HG03521 (cell line): ENCODE results near the gene NUP188.
"Not testable (repeated sequence)": the region's sequence is repeated elsewhere in the genome, so short reads cannot be mapped to it uniquely, and the experiment has no call there.

Experiments used
- ATAC-seq: cut with Tn5 transposase; IDR thresholded peaks from one replicate; pipeline ENCODE4 v1.9.1; 2021; ENCODE audit warnings: mild to moderate bottlenecking, moderate library complexity; ENCODE audit not compliant: unreplicated experiment

The NUP188 gene

DNA sequence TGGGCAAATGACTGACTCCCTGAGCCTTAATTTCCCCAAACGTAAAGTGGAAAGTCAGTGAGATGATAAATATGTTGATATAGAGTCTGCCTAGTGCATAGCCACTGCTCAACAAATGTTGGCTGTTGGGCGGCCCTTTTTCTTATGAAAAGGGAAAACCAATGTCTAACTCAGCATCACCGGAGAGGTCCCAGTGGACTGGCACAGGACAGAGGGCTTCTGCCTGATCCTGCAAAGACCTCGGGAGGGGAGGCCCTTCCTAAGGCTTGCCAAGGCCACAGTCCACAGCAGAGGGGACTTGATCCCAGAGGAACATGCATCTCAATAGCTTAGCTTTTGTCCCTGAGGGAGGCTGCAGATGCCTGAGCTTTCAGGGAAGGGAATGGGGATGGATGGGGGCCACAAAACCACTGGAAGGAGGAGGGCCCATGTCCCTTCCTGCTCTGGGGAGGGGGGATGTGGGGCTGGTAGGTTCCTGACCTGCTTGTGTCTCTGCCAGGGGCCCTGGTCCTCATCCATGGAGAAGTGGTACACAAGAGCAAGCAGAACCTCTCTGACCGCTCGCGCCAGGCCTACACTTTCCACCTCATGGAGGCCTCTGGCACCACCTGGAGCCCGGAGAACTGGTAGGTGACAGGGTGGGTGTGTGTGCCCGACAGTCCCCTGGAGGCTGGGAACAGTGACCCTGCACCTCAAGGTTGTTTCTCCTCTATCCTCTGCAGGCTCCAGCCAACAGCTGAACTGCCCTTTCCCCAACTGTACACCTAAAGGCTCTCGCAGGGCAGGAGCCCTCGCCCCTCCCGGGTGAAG is 6.3 kb upstream of the NUP188 start:
- ATAC-seq = no peak

- ATAC-seq = no peak
Observed at GRCh38 chr9:128943832-128944620, 3.5 kb upstream of the NUP188 start.

DNA sequence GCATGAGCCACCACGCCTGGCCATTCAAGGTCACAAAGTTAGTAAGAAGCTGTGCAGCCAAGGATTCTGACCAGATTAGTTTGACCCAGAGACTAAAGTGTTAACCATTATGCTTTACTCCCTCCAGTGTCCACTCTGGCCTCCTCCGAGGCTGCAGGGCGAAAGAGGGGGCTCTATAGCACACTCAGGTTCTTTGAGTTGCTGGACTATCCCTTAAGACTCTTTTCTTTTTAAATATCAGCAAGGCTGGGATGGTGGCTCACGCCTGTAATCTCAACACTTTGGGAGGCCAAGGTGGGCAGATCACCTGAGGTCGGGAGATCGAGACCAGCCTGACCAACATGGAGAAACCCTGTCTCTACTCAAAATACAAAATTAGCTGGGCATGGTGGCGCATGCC is 2.5 kb upstream of the NUP188 start:
- not testable (repeated sequence) for ATAC-seq

- ATAC-seq = no peak
Observed at GRCh38 chr9:128945798-128946501, 1.5 kb upstream of the NUP188 start.

DNA sequence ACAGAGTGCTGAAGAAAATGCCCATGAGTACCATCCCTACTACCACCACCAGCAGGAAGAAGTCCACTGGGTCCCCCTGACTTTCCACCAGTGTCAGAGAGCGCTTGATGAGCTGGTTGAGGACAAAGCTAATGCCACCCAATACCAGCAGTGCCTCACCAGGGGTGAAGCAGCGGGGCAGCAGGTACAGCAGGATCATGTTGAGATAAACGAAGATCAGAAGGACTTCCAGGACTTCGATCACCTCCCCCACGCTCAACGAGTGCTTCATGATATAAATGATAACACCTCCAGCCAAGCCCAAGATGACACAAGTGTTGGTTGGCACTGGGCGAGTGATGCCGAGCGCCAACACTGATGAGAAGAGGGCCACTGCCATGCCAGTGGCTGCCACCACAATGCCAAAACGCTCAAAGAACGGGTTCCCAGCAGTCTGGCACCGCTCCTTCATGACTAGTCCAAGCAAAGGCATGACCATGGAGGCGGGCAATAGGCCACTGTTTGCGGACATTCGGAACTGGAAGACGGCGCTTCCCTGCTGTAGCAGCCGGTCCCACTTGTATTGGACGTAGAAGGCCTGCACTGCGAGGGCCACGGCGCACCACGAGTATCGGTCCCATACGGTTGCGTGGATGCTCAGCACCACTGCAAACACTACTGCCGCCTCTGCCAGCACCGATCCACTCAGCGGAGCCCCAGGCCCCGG is 775 bp upstream of the NUP188 start:
- ATAC-seq = no peak

GRCh38 chr9:128947277-128947526 is 297 bp upstream of the NUP188 start:
- ATAC-seq = no peak

DNA sequence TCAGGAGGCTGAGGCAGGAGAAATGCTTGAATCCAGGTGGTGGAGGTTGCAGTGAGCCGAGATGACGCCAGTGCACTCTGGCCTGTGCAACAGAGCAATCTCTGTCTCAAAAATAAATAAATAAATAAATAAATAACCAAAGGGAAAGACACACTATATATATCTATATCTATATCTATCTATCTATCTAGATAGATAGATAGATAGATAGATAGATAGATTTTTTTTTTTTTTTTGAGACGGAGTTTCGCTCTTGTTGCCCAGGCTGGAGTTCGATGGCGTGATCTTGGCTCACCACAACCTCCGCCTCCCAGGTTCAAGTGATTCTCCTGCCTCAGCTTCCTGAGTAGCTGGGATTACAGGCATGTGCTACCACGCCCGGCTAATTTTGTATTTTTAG is 13.9 kb downstream of the NUP188 start:
- not testable (repeated sequence) for ATAC-seq

DNA sequence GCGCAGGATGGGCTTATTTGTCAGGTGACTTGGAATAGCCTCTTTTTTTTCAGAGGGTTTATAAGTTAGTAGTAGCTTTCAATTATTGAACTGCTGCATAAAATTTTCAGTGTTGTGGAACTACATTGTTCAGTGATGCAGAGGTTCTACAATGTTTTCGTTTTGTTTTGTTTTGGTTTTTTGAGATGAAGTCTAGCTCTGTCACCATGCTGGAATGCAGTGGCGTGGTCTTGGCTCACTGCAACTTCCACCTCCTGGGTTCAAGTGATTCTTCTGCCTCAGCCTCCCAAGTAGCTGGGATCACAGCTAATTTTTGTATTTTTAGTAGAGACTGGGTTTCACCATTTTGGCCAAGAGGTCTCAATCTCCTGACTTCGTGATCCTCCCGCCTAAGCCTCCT is 22.0 kb downstream of the NUP188 start:
- no peak for ATAC-seq

GRCh38 chr9:128972956-128973355 is 25.5 kb downstream of the NUP188 start:
- no peak for ATAC-seq

DNA sequence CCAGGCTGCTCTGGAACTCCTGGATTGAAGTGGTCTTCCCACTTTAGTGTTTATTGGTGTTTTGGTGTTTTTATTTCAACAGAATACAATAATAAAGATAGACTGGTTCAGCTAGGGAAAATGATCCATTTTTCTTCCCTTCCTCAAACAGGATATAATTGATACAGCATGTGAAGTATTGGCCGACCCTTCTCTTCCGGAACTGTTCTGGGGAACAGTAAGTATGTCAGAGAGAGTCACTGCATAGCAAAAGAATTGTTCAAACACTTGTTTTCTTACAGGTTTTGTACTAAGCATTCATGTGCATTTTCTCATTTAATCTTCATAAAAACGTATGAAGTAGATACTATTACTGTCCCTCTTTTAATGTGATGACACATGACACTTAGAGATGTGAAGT is 31.6 kb downstream of the NUP188 start:
- ATAC-seq = no peak

- no peak for ATAC-seq
Observed at GRCh38 chr9:128983536-128983935, 36.0 kb downstream of the NUP188 start.

- no peak for ATAC-seq
Observed at GRCh38 chr9:128986671-128987070, 39.2 kb downstream of the NUP188 start.

- no peak for ATAC-seq
Observed at GRCh38 chr9:128987805-128988204, 40.3 kb downstream of the NUP188 start.

- ATAC-seq = no peak
Observed at GRCh38 chr9:128992995-128993394, 45.5 kb downstream of the NUP188 start.

- no peak for ATAC-seq
Observed at GRCh38 chr9:128995791-128996190, 48.3 kb downstream of the NUP188 start.

GRCh38 chr9:128998462-128998861 is 51.0 kb downstream of the NUP188 start:
- no peak for ATAC-seq

GRCh38 chr9:128999581-129000206 is 52.2 kb downstream of the NUP188 start:
- ATAC-seq = no peak

DNA sequence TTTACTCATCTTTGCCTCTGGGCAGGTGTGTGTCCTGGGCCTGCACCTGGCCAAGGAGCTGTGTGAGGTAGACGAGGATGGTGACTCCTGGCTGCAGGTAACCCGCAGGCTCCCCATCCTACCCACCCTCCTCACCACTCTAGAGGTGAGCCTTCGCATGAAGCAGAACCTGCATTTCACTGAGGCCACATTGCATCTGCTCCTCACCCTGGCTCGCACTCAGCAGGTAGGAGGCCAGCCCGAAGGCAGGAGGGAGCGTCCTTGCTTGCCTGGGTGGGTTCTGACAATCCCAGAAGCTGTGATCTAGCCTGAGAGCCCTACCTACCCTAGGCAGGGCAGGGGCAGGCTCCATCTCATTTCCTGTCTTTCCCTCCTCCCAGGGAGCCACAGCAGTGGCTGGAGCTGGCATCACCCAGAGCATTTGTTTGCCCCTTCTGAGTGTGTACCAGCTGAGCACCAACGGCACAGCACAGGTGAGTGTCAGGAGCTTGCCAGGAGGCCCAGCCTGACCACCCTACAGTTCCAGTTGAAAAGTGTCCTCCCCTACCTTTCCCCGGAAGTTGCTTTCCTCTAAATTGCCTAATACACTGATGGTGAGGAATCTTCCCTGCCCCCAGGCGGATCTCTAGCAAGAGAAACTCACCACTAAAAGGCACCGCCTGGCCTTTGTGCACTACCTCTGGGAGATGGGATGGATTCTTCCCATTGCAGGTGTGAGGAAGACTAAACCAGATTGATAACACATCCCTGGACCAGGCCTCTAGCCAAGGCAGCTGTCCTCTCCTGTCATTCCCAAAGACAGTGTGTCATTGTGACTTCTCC is 54.2 kb downstream of the NUP188 start:
- ATAC-seq = no peak

GRCh38 chr9:129002992-129003391 is 55.5 kb downstream of the NUP188 start:
- no peak for ATAC-seq

- ATAC-seq = not testable (repeated sequence)
Observed at GRCh38 chr9:129004173-129004572, 56.7 kb downstream of the NUP188 start.
